Right ventricle myocardium superior (tissue), 1 donor: Measurements from ENCODE around the gene SVIL. TPM values are rescaled to one million over a fixed set of nuclear protein-coding genes. Genes with fewer than 3 reads are reported as not detected.
A peak's percentile ranks its signal among the peaks of the same experiment; 100 is the strongest.
"Not testable (repeated sequence)": the region's sequence is repeated elsewhere in the genome, so short reads cannot be mapped to it uniquely, and the experiment has no call there.

Experiments used
- ATAC-seq: fragments of 200-7000 bp; cut with Tn5 transposase; one replicate; pipeline ENCODE4 v1.9.1; 2020; ENCODE audit warnings: mild to moderate bottlenecking; ENCODE audit not compliant: poor library complexity
- DNase-seq: peaks from one replicate; pipeline ENCODE4 v3.0.0-alpha.2; 2020
- intact Hi-C: fragments of 100-400 bp; cut with DNase I; formaldehyde crosslinking; loops from one replicate; pipeline ENCODE4 v1.11.2; 2022
- total RNA-seq: library from RNA; stranded (reverse); fragmentation: NEBNext Ultra II Directional; extraction: Animal tissue kit (Norgen Biotek cat#: 25700); gene quantifications from one replicate; pipeline ENCODE4 v1.2.1, GENCODE V29; 2021
- donor health status: DM: no; HTN: yes; CAD: no; lungs with severe emphysema.

SVIL gene
- total RNA-seq, 1 donor from 2014 or later: 298 TPM

DNA sequence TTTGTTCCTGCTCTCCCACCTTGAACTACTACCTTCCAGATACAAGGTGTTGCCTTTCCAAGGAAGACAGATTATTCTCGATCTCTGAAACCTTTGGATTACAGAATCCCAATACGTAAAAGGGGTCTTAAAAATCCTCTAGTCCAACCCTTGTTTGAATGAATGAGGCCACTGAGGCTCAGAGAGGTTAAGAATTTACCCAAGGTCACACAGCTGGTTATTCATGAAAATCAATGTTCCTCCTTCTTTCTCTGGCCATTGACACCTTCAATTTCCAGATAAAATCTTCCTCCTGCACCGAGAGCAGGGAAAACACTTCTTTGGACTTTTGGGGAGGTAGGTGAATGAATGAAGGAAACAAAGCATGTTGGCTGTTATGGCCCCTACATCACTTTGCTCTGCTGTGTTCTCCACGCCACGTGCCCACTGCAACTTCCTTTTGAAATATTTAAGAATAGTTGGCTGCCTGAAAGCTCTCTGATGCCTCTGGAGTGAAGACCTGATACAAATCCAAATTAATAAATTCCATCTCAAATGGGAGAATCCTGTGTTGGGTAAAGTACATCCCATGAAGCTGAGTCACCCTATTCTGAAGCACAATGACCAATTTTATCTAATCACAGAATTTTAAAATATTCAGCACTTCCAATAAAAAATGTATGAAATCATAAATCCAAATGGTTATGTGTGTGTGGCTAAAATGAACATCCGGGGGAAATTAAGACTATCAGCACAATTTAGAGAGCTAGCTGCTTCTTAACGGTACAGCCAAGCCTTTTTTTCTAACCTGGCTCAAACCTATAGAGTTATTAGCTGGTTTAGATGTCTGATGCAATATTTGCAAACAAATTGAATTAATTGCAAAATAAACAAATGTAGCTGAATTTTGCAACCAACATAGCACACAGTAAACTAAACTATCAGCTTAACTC, 7.3 kb downstream of the SVIL start:
- intact Hi-C loops: no loop called here
- ATAC-seq (no peak), DNase-seq (no peak)

DNA sequence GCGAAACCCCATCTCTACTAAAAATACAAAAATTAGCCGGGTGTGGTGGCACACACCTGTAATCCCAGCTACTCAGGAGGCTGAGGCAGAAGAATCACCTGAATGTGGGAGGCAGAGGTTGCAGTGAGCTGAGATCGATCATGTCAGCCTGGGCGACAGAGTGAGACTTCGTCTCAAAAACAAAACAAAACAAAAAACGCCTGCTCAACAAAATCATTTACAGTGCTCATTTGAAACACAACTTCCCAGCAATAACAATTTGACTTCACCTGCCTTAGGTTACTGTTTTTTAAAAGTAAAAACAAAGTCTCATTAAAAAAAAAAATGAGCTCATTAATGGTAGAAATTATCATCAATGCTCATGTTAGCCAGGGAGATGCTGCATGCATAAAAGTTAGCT, 10.4 kb downstream of the SVIL start:
- intact Hi-C loops, ATAC-seq, DNase-seq: not testable (repeated sequence)

DNA sequence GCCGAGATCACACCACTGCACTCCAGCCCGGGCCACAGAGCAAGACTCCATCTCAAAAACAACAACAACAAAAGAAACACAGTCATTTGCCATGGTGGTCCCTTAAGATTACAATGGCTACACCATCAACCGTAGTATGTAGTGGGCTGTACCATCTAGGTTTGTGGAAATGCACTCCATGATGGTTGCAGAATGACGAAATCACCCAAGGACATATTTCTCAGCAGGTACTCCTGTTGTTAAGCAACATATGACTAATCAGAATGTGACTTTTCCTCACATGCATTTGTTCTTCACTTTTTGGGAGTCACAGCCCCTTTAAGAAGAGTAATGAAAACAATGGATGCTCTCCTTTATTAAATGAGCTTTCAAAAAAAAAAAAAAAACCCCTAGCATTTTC, 11.0 kb downstream of the SVIL start:
- ATAC-seq: peak; percentile 9
- intact Hi-C loops: no loop called here

DNA sequence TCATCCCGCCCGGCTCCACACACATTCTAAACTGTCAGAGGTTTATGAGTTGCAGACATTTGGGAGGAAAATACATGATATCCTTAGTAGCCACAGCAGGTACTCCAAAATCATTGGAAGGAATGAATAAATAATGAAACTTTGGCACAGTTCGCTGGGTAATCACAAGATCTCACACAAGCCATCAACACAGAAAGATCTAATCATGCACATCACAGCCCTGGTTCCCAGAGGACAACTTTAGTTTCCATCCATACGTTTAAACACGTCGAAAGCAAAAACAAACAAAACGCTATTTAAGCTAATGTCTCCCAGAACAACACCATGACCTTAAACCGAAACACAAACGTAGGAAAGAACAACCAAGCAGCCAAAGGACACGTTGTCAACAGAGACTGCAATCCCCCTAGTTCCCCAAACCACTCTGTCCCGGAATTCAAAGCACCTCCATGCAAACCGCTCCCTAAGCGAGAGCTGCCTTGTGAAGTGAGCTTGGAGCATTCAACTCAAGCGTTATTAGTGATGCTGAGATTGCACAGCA, 12.3 kb downstream of the SVIL start:
- ATAC-seq: no peak
- no peak for DNase-seq
- intact Hi-C loops: no loop called here

More for the DNA sequence above, 11.0 kb downstream of the SVIL start:
- DNase-seq: no peak

DNA sequence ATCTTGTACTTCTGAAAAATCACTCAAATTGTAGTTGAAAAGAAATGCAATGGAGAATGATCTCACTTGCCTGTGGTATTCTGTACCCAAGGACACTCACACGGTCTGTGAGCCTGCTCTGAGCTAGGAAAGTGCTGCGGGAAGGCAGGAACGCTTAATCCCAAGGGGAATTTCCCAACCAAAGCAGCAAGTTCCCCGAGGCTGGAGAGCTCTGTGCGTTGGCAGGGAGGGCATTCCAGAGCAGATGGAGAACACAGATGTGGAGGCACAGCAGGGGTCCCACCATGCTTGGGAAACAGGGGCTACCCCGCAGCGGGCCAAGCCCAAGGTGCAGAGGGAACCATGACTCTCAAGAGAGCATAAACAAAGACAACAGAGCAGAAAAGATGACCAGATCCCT, 13.6 kb downstream of the SVIL start:
- intact Hi-C loops: no loop called here
- DNase-seq (peak; percentile 46), ATAC-seq (peak; percentile 34)

DNA sequence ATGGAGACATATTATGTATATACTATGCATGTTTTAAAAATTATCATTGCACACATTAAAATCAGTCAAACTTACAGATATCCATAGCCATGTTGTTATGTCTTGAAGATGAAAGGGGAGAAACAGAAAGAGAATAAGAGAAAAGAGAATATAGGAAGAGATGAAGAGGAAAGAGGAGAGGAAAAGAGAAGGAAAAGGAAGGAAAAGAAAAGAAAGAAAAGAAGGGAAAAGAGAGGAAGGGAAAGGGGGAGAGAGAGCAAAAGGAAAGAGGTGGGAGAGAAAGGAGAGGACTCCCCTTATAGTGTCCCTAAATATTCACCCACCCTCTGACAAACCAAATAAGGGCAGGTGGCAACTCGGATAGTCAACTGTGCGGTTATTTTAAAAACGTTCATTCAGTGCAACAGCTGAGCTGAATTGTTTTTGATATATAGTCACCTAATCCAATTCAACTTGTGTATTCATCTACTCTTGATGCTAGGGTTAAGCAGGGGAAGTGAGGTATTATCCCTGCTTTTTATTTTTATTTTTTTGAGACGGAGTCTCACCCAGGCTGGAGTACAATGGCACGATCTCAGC, 14.6 kb downstream of the SVIL start:
- DNase-seq: no peak
- intact Hi-C loops: no loop called here
- ATAC-seq: no peak

DNA sequence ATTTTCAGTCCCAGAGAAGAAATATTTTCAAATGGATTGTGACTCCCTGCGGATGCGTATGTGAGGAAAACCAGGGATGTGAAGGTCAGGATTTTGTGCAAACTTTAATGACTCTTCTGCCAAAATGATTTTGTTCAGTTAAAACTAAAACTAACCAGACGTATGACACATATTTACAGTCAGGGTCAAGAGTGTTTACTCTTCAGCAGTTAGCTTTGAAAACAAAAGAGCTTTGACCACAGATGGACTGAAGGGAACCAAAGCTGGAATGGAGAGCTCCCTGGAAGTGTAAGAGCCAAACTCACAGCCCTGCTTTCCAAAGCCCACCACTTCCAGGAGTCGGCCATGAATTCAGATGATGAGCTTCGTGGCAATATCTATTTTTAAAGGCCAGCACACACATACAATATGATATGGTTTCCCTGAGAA, 15.5 kb downstream of the SVIL start:
- DNase-seq (no peak), ATAC-seq (peak; percentile 5)
- intact Hi-C loops: no loop called here

DNA sequence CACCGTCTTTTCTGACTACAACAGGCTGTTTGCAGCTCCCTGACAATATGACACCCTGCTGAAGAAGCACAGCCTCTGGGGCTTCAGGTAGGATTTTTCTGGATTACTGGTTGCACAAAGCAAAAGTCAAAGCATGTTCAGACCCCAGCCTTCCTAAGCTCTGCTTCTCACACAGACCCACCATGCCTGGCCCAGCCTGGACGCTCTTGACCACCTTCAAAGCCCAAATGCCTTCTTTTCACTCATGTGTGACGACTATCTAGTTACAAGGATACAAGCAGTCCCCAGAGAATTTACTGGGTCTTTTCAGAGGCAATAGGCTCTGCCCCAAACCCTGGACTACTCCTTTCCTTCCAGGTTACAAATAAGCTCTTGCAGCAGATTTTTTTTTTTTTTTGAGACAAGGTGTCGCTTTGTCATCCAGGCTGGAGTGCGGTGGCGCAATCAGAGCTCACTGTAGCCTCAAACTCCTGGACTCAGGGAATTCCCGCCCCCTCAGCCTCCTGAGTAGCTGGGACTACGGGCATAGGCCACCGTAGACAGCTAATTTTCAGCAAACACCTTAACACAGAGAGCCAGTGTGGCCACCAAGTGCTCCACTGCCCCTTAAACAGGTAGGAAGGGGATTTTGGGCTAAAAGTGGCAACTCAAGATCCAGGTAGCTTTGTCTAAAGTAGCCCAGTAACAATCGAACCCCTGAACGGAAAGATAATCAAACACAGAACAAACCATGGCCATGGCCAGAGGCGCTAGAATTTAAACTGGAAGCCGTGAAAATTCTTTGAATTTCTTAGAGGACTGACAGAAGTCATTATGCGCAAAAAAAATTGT, 16.2 kb downstream of the SVIL start:
- DNase-seq: no peak
- intact Hi-C loops: no loop called here
- peak; percentile 52 for ATAC-seq

DNA sequence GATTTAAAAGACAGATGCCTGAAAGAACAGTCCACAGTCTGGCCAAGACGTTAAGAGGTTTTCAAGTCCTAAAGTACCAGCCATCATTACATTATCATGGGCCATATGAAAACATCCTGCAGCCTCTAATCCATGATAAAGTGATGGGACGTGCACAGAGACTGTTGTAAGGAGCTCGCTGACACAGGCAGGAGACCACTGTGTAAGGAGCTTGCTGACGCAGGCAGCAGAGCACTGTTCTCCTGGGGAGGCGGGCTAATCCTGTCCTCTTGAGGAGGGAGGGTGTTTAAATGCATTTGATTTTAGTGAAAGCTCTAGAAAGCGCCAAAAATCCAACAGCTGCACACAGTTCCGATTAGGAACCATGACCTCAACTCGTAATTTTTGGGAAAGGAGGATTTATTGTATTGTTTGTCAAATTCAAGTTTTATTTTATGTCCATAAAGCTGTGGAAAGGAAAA, 16.9 kb downstream of the SVIL start:
- no peak for DNase-seq
- intact Hi-C loops: no loop called here
- peak; percentile 60 for ATAC-seq

DNA sequence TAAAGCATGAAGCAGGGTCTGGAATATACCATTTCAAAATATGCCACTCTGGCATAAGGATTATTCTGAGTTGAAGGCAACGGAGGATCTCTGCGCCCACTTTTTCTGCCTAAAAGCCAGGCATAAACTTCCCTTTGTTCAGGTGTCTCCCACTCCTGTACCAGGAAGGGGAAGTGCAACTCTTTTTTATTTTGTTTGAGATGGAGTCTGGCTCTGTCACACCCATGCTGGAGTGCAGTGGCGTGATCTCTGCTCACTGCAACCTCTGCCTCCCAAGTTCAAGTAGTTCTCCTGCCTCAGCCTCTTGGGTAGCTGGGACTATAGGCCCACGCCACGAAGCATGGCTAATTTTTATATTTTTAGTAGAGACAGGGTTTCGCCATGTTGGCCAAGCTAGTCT, 18.2 kb downstream of the SVIL start:
- intact Hi-C loops: no loop called here
- DNase-seq: no peak

DNA sequence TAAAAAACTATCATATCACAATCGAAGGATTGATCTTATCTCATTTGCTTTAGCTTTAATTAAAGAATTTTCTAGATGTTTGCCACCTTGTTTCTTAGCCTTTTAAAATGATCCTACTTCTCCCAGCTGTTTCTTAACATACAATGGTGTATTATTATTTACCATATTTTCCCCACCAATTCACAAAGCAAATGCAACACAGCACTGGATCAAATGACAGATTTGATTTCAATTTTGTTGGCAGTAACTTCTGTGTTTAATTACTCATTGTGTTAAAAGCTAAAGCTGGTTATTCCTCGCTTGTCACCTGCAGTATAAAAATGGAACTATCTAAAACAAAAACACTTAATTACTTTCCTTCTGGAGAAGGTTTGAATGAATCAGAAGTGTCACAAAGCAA, 19.6 kb downstream of the SVIL start:
- intact Hi-C loops: no loop called here
- DNase-seq: no peak
- ATAC-seq: no peak

More for the DNA sequence above, 18.2 kb downstream of the SVIL start:
- no peak for ATAC-seq

DNA sequence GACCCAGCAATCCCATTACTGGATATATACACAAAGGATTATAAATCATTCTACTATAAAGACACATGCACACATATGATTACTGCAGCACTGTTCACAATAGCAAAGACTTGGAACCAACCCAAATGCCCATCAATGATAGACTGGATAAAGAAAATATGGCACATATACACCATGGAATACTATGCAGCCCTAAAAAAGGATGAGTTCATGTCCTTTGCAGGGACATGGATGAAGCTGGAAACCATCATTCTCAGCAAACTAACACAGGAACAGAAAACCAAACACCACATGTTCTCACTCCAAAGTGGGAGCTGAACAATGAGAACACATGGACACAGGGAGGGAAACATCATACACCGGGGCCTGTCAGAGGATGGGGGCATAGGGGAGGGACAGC, 20.5 kb downstream of the SVIL start:
- DNase-seq, ATAC-seq, intact Hi-C loops: not testable (repeated sequence)

DNA sequence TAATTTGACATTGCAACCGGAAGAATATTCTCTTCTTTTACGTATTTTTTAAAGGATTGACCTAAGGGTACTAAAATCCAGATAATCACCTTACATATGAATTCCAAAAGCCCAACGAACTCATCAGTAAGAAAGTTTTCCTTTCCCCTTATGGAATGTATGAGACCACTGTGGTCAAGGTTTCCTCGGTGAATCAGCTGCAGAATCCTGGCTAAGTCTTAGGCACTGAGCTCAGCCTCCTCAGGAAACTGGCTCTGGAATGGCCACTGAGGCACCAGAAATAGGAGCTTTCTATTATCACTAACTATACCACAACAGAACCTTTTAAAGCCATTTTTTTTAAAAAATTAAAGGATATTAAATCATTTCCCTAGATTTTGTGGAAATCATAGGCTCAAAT, 21.0 kb downstream of the SVIL start:
- intact Hi-C loops: no loop called here
- no peak for ATAC-seq

DNA sequence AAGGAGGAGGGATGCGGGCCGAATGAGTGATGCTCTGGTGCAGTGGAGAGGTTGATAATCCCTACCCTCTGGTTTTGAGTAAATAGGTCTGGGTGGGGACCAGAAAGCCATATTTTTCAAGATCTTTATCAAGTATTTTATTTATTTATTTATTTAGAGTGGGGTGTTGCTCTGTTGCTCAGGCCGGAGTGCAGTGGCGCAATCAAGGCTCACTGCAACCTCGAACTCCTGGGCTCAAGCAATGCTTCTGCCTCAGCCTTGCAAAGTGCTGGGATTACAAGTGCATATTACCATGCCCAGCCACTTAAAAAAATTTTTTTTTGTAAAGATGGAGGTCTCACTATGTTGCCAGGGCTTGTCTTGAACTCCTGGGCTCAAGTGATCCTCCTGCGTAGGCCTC, 21.6 kb downstream of the SVIL start:
- intact Hi-C loops: no loop called here
- no peak for DNase-seq
- no peak for ATAC-seq

More for the DNA sequence above, 21.0 kb downstream of the SVIL start:
- no peak for DNase-seq

DNA sequence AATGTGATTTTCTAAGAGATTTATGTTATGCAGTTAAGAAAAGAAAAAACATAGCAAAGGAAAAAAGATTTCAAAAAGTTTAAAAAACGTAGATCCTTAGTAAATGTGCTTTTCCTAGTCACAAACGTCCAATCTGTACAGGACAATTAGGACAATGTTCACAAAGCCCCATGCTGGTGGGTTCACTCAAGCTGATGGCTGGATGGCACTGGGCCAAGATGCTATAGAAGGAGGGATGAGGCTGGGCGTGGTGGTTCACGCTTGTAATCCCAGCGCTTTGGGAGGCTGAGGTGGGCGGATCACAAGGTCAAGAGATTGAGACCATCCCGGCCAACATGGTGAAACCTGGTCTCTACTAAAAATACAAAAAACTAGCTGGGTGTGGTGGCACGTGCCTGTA, 22.1 kb downstream of the SVIL start:
- no peak for ATAC-seq
- intact Hi-C loops: no loop called here
- no peak for DNase-seq

DNA sequence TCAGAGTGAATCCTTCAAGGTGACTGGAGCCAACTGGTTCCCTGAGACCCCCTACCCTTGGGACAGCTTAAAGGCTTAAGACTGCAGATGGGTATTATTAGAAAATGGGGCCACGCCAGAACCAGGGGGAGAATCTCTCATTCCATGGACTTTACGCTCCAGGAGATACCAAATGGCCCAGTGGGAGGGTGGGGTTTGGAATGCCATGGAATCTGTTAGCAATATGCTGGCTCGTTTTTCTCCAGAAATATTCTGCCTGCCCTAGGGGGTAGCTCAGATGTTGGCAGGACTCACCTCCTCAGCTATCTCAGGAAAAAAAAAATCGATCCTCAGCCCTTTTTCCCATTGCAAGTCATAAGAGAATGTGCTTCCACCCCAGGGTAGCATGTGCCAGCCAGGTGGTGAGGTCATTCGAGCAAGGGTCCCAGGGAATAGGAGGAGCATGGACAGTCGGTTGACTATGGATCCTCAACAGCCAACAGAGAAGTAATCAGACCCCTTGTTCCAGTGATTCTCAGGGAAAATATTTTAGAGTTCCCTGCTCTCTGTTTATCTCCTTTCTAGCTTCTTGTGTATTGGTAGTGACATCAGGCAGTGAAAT, 22.9 kb downstream of the SVIL start:
- no peak for DNase-seq
- intact Hi-C loops: no loop called here
- ATAC-seq: no peak

DNA sequence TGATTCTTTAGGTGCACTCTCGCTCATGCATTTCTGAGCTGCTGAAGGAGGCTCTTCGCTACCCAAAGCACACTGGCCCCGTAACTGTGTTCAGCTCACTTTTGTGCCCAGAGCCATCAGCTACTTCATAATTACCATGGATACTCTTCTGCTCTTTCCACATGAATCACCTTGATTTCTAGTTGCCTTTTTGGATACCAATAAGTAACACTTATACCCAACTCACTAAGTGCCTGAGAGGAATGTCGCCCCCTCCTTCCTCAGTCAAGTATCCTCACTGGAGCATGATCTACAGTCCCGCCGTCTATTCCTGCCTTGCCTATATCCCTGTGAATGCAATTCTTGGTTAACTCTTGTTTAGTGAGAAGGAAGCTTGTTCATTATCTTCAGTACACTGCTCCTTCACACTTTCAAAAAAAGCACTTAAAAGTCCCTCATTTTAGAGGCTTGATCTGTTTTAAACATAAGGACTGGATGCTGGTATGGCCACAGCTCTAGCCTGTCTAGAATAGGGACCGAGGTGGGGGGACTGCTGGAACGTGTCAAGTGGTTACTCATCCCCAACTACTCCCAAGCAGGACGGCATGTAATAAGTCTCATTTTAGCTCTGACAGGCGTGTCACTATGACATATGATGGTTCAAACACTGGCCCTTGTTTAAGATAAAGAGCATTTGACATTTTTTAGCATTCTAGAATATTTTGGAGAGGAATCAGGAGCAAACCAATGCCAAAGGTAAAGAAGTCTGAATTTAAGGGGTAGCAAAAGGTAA, 23.7 kb downstream of the SVIL start:
- DNase-seq (no peak), ATAC-seq (no peak)
- intact Hi-C loops: no loop called here

DNA sequence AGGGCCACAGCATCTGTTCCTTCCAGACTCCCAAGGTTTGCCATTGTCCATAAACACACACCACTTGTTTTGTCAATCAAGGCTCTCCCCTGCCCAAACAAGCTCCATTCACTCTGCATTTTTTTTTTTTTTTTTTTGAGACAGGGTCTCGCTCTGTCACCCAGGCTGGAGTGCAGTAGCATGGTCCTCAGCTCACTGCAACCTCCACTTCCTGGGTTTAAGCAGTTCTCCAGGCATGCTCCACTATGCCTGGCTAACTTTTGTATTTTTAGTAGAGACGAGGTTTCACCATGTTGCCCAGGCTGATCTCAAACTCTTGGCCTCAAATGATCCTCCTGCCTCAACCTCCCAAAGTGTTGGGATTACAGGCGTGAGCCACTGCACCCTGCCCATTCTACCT, 24.4 kb downstream of the SVIL start:
- DNase-seq, intact Hi-C loops, ATAC-seq: not testable (repeated sequence)
